Measurements from ENCODE around the gene IQSEC2. TPM values are rescaled to one million over a fixed set of nuclear protein-coding genes. Genes with fewer than 3 reads are reported as not detected.

The IQSEC2 gene
- 17.3 TPM for total RNA-seq
- long read RNA-seq, partial matches to known transcripts = 0 of 8 reads
- long read RNA-seq, other reads (novel, unspliced or antisense) = 5 of 8 reads

DNA sequence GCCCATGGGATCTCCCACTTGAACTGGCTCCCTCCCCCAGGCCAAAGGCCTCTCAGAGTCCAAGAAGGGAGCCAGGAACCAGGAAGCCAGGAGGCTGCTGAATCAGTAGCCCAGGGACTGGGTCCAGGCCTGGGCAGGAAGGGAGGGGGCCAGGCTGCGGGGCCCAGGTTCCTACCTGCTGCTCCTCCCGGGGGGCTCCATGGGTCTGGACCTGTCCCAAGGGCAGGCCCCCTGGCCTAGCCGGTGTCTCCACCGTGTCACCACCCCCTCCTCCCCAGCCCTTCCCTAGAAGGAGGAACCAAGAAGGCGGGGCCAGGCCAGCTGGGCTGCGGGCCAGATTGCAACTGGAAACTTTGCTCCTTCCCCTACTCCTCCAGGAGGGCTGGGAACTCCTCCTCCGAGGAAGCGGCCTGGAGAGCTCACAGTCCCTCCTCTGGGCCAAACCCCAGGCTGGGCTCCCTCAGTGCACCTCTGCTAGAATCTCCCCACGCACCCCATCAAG is at the start of gene IQSEC2:
IQSEC2 (minus strand) TSS at position 264 of the 502 bp plus-strand sequence.
- no peaks in the 10 kb centered on the region for H3K36me3 ChIP-seq
- TF ChIP-seq CTCF (IDR thresholded peaks at IDR 0.05) = no peak
- H3K4me3 ChIP-seq = peak within 1 kb of the TSS; percentile 55
- H3K9me3 ChIP-seq = no peaks in the 10 kb centered on the region
- H3K27ac ChIP-seq = peak within 1 kb of the TSS; percentile 78
- DNase-seq = peak; percentile 91
- no peaks in the 10 kb centered on the region for H3K27me3 ChIP-seq
- peaks cover 14% of the 10 kb centered on the region for H3K4me1 ChIP-seq
- intact Hi-C loops (cut with DNase I) = no loop called here
- ATAC-seq = peak; percentile 93

- ATAC-seq (no peak), DNase-seq (no peak)
- H3K9me3 ChIP-seq = no peaks in the 10 kb centered on the region
- no peak for TF ChIP-seq CTCF (IDR thresholded peaks at IDR 0.05)
- intact Hi-C loops (cut with DNase I) = no loop called here
- H3K27ac ChIP-seq = no peak overlapping the region
- H3K36me3 ChIP-seq = no peaks in the 10 kb centered on the region
- H3K4me3 ChIP-seq = no peak overlapping the region
- no peaks in the 10 kb centered on the region for H3K4me1 ChIP-seq
- H3K27me3 ChIP-seq = no peaks in the 10 kb centered on the region
Measured at GRCh38 chrX:53330331-53330730, 48.9 kb upstream of the IQSEC2 start.

GRCh38 chrX:53324803-53325202 is 43.4 kb upstream of the IQSEC2 start:
- H3K27me3 ChIP-seq = no peaks in the 10 kb centered on the region
- no peak for TF ChIP-seq CTCF (IDR thresholded peaks at IDR 0.05)
- intact Hi-C loops (cut with DNase I) = no loop called here

GRCh38 chrX:53324085-53324484 is 42.7 kb upstream of the IQSEC2 start:
- DNase-seq (no peak), ATAC-seq (no peak)
- Histone ChIP-seq H3K4me1 (no peaks in the 10 kb centered on the region), H3K27me3 (no peaks in the 10 kb centered on the region), H3K27ac (no peak overlapping the region), H3K36me3 (no peaks in the 10 kb centered on the region), H3K9me3 (no peaks in the 10 kb centered on the region), H3K4me3 (no peak overlapping the region)
- intact Hi-C loops (cut with DNase I) = no loop called here
- TF ChIP-seq CTCF (IDR thresholded peaks at IDR 0.05) = no peak

More at GRCh38 chrX:53324803-53325202, 43.4 kb upstream of the IQSEC2 start:
- ATAC-seq (no peak), DNase-seq (no peak)
- H3K27ac ChIP-seq = no peak overlapping the region
- no peaks in the 10 kb centered on the region for H3K9me3 ChIP-seq
- no peaks in the 10 kb centered on the region for H3K36me3 ChIP-seq
- H3K4me3 ChIP-seq = no peak overlapping the region
- no peaks in the 10 kb centered on the region for H3K4me1 ChIP-seq

- H3K4me1 ChIP-seq = no peaks in the 10 kb centered on the region
- TF ChIP-seq CTCF (IDR thresholded peaks at IDR 0.05) = no peak
Measured at GRCh38 chrX:53323196-53323595, 41.8 kb upstream of the IQSEC2 start.

More at GRCh38 chrX:53323196-53323595, 41.8 kb upstream of the IQSEC2 start:
- Histone ChIP-seq H3K36me3 (no peaks in the 10 kb centered on the region), H3K27me3 (no peaks in the 10 kb centered on the region), H3K9me3 (no peaks in the 10 kb centered on the region), H3K27ac (no peak overlapping the region), H3K4me3 (no peak overlapping the region)
- intact Hi-C loops (cut with DNase I) = no loop called here
- ATAC-seq = no peak
- DNase-seq = no peak

Data from upper lobe of right lung (tissue), 1 donor.